HEK293T (cell line): ENCODE data around the gene TRIM66.

Experiments
- CTCF ChIA-PET: fragments of 350-600 bp; formaldehyde crosslinking; extraction: SDS; loops from one replicate; lab custom pipeline; 2021; ENCODE audit warnings: antibody characterized with exemption, inconsistent platforms; lab: Yijun Ruan, JAX
- POLR2A ChIA-PET: fragments of 350-600 bp; formaldehyde crosslinking; extraction: SDS; loops from one replicate; lab custom pipeline; 2020; ENCODE audit warnings: antibody characterized with exemption, inconsistent platforms; lab: Yijun Ruan, JAX
- DNase-seq: peaks from one replicate; pipeline ENCODE4 v3.0.0; 2012; ENCODE audit warnings: mixed read lengths; ENCODE audit errors: extremely low spot score
- ARNT ChIP-seq: fragments of 450-650 bp; IDR thresholded peaks from 2 replicates; pipeline ENCODE4 v1.6.1; 2017; ENCODE audit warnings: mild to moderate bottlenecking
- BHLHE40 ChIP-seq: fragments of 450-650 bp; IDR thresholded peaks from 2 replicates; pipeline ENCODE4 v1.6.1; 2016; ENCODE audit warnings: mild to moderate bottlenecking, moderate library complexity, borderline replicate concordance
- CTBP1 ChIP-seq: fragments of 450-650 bp; IDR thresholded peaks from 2 replicates; pipeline ENCODE4 v1.6.1; 2016; ENCODE audit warnings: borderline replicate concordance
- ELF4 ChIP-seq: fragments of 450-650 bp; IDR thresholded peaks from 2 replicates; pipeline ENCODE4 v1.6.1; 2017; ENCODE audit warnings: antibody characterized with exemption
- FOXA1 ChIP-seq: fragments of 450-650 bp; IDR thresholded peaks from 2 replicates; pipeline ENCODE4 v1.6.1; 2016; ENCODE audit warnings: mild to moderate bottlenecking
- FOXK2 ChIP-seq: fragments of 450-650 bp; IDR thresholded peaks from 2 replicates; pipeline ENCODE4 v1.6.1; 2016; ENCODE audit warnings: mild to moderate bottlenecking
- FOXM1 ChIP-seq: fragments of 450-650 bp; IDR thresholded peaks from 2 replicates; pipeline ENCODE4 v1.6.1; 2017; ENCODE audit warnings: mild to moderate bottlenecking, borderline replicate concordance
- HDGF ChIP-seq: fragments of 450-650 bp; IDR thresholded peaks from 2 replicates; pipeline ENCODE4 v1.6.1; 2017; ENCODE audit warnings: antibody characterized with exemption, borderline replicate concordance
- L3MBTL2 ChIP-seq: fragments of 450-650 bp; conservative IDR thresholded peaks from 2 replicates; pipeline ENCODE4 v1.6.1; 2016; ENCODE audit warnings: mild to moderate bottlenecking
- LEF1 ChIP-seq: fragments of 450-650 bp; IDR thresholded peaks from 2 replicates; pipeline ENCODE4 v1.6.1; 2017; ENCODE audit warnings: mild to moderate bottlenecking, borderline replicate concordance
- NFRKB ChIP-seq: fragments of 450-650 bp; IDR thresholded peaks from 2 replicates; pipeline ENCODE4 v1.6.1; 2016; ENCODE audit warnings: mild to moderate bottlenecking, moderate library complexity
- PKNOX1 ChIP-seq: fragments of 450-650 bp; IDR thresholded peaks from 2 replicates; pipeline ENCODE4 v1.6.1; 2016
- SP1 ChIP-seq: fragments of 450-650 bp; IDR thresholded peaks from 2 replicates; pipeline ENCODE4 v1.6.1; 2017
- SUZ12 ChIP-seq: fragments of 450-650 bp; IDR thresholded peaks from 2 replicates; pipeline ENCODE4 v1.6.1; 2016; ENCODE audit warnings: mild to moderate bottlenecking
- TARDBP ChIP-seq: fragments of 450-650 bp; IDR thresholded peaks from 2 replicates; pipeline ENCODE4 v1.6.1; 2016
- ZNF384 ChIP-seq: fragments of 450-650 bp; IDR thresholded peaks from 2 replicates; pipeline ENCODE4 v1.6.1; 2016

Gene TRIM66

GRCh38 chr11:8682303-8683114, at the start of gene TRIM66, which contains the start of gene RPL27A:
TSS of gene TRIM66 (minus strand) at chr11:8682665. CDS start at chr11:8672274, 10,391 bp downstream.
TSS of gene RPL27A (plus strand) at chr11:8682792. CDS start at chr11:8682814, 22 bp downstream.
- POLR2A ChIA-PET = interaction anchor here (0.6 to 2.4 kb wide), 37 partner anchors 10 to 883 kb away, joined by 3 to 36 read pairs (median 4); partner anchors contain the start of gene STK33
- TF ChIP-seq BHLHE40 (no peak), PKNOX1 (no peak), ARNT (no peak), ELF4 (peak; percentile 97), CTBP1 (no peak), SUZ12 (no peak), HDGF (no peak), FOXK2 (no peak), L3MBTL2 (peak; percentile 48), FOXM1 (no peak), NFRKB (no peak; the same call in 1 of the 2 replicates)
- DNase-seq = peak; percentile 91
- CTCF ChIA-PET = no interaction called here

GRCh38 chr11:8731647-8732323, 49.3 kb upstream of the TRIM66 start:
- ChIA-PET CTCF (no interaction called here), POLR2A (interaction anchor here (2.0 kb wide), 1 partner anchor 43 kb away, joined by 5 read pairs; no protein-coding TSS in a partner anchor)
- TF ChIP-seq CTBP1 (no peak), L3MBTL2 (no peak), BHLHE40 (no peak), PKNOX1 (no peak), TARDBP (no peak), HDGF (no peak), SUZ12 (no peak), SP1 (no peak), NFRKB (no peak), ZNF384 (no peak), FOXK2 (no peak)
- no peak for DNase-seq

GRCh38 chr11:8730697-8731020, 48.2 kb upstream of the TRIM66 start:
- TF ChIP-seq HDGF = no peak
- no peak for TF ChIP-seq L3MBTL2
- no peak for TF ChIP-seq ARNT
- no peak for TF ChIP-seq FOXM1
- TF ChIP-seq NFRKB = no peak
- no peak for TF ChIP-seq FOXA1
- TF ChIP-seq PKNOX1 = no peak
- ChIA-PET POLR2A (no interaction called here), CTCF (no interaction called here)
- no peak for DNase-seq

- POLR2A ChIA-PET = no interaction called here
- no peak for TF ChIP-seq PKNOX1
- no peak for TF ChIP-seq CTBP1
- no peak for TF ChIP-seq LEF1
- TF ChIP-seq ELF4 = no peak
- no peak for TF ChIP-seq FOXK2
- no peak for TF ChIP-seq L3MBTL2
- no peak for TF ChIP-seq SP1
- no peak for TF ChIP-seq NFRKB
- TF ChIP-seq HDGF = no peak
- TF ChIP-seq TARDBP = no peak
- no peak for TF ChIP-seq FOXA1
- no peak for TF ChIP-seq FOXM1
- no peak for TF ChIP-seq ZNF384
- TF ChIP-seq ARNT = no peak
- no peak for TF ChIP-seq SUZ12
- CTCF ChIA-PET = interaction anchor here (0.6 kb wide), 1 partner anchor 651 kb away, joined by 6 read pairs; no protein-coding TSS in a partner anchor
- DNase-seq = no peak
Measured at GRCh38 chr11:8729837-8730696, 47.6 kb upstream of the TRIM66 start.

GRCh38 chr11:8729067-8729466, 46.6 kb upstream of the TRIM66 start:
- TF ChIP-seq TARDBP = no peak
- TF ChIP-seq SUZ12 = no peak
- no peak for TF ChIP-seq FOXA1
- no peak for TF ChIP-seq ELF4
- TF ChIP-seq BHLHE40 = no peak
- TF ChIP-seq L3MBTL2 = no peak
- TF ChIP-seq FOXM1 = no peak
- TF ChIP-seq ZNF384 = no peak
- ChIA-PET POLR2A (no interaction called here), CTCF (no interaction called here)
- DNase-seq = no peak
